HFF-Myc (cell line): ENCODE data around the gene HDAC4.

Source experiments
- DNase-seq: peaks from one replicate; pipeline ENCODE4 v3.0.0-alpha.2; 2011; ENCODE audit warnings: low read depth; ENCODE audit errors: extremely low read depth
- H3K4me3 ChIP-seq: replicated peaks from 2 replicates; pipeline ENCODE4 v1.5.1; 2011; ENCODE audit warnings: low read depth, mild to moderate bottlenecking, control low read depth, low read length
- TF ChIP-seq, protein P1 (sequence below): IDR thresholded peaks from 2 replicates; pipeline ENCODE4 v1.5.1; 2012; ENCODE audit warnings: mild to moderate bottlenecking, low read depth, low read length, control low read depth; ENCODE audit errors: missing control alignments

The HDAC4 gene

GRCh38 chr2:239425631-239426030, 24.8 kb upstream of the HDAC4 start:
- H3K4me3 ChIP-seq = no peak overlapping the region
- TF ChIP-seq, protein P1, sequence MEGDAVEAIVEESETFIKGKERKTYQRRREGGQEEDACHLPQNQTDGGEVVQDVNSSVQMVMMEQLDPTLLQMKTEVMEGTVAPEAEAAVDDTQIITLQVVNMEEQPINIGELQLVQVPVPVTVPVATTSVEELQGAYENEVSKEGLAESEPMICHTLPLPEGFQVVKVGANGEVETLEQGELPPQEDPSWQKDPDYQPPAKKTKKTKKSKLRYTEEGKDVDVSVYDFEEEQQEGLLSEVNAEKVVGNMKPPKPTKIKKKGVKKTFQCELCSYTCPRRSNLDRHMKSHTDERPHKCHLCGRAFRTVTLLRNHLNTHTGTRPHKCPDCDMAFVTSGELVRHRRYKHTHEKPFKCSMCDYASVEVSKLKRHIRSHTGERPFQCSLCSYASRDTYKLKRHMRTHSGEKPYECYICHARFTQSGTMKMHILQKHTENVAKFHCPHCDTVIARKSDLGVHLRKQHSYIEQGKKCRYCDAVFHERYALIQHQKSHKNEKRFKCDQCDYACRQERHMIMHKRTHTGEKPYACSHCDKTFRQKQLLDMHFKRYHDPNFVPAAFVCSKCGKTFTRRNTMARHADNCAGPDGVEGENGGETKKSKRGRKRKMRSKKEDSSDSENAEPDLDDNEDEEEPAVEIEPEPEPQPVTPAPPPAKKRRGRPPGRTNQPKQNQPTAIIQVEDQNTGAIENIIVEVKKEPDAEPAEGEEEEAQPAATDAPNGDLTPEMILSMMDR = no peak

GRCh38 chr2:239424337-239425045, 23.7 kb upstream of the HDAC4 start:
- TF ChIP-seq, protein P1 = no peak
- DNase-seq = no peak
- H3K4me3 ChIP-seq = no peak overlapping the region

More at GRCh38 chr2:239425631-239426030, 24.8 kb upstream of the HDAC4 start:
- DNase-seq = no peak

- no peak overlapping the region for H3K4me3 ChIP-seq
- TF ChIP-seq, protein P1 = no peak
- DNase-seq = no peak
These were observed 22.7 kb upstream of the HDAC4 start for GRCh38 chr2:239423551-239423950.

- H3K4me3 ChIP-seq = no peak overlapping the region
- DNase-seq = no peak
These were observed 21.0 kb upstream of the HDAC4 start for GRCh38 chr2:239421851-239422250.

DNA sequence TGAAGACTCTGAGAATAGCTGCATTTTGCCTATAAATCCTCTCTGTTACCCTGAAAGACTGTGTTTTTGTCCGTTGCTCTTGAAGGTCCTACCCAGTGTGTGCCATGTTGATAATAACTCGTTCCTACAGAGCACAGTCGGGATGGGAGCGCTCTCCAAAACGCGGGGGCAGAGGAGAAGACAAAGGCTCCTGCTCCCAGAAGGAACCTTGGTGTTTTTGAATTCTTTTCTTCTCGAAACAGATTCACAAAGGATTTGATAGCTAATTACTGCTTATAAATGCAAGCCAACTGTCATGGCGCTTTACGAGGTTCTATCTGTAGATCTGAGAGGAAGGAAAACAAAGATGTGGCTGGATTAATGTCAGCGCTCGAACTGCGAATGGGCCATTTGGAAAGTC, 19.3 kb upstream of the HDAC4 start:
- no peak for DNase-seq
- no peak overlapping the region for H3K4me3 ChIP-seq
- TF ChIP-seq, protein P1 = no peak

More at GRCh38 chr2:239421851-239422250, 21.0 kb upstream of the HDAC4 start:
- TF ChIP-seq, protein P1 = no peak

- H3K4me3 ChIP-seq = no peak overlapping the region
- DNase-seq = no peak
- TF ChIP-seq, protein P1 = no peak
These were observed 18.1 kb upstream of the HDAC4 start for GRCh38 chr2:239418918-239419317.
